GM18499 (cell line): ENCODE data around the gene CHD3.
"Not testable (repeated sequence)": the region's sequence is repeated elsewhere in the genome, so short reads cannot be mapped to it uniquely, and the experiment has no call there.

Experiments
- ATAC-seq: cut with Tn5 transposase; IDR thresholded peaks from one replicate; pipeline ENCODE4 v1.9.1; 2021; ENCODE audit warnings: moderate number of reproducible peaks; ENCODE audit not compliant: insufficient read depth, unreplicated experiment

The CHD3 gene

GRCh38 chr17:7849751-7850504, 38.7 kb upstream of the CHD3 start:
- no peak for ATAC-seq

GRCh38 chr17:7850701-7851437, 37.7 kb upstream of the CHD3 start:
- no peak for ATAC-seq

GRCh38 chr17:7851438-7852261, 36.9 kb upstream of the CHD3 start:
- ATAC-seq = peak; percentile 63

DNA sequence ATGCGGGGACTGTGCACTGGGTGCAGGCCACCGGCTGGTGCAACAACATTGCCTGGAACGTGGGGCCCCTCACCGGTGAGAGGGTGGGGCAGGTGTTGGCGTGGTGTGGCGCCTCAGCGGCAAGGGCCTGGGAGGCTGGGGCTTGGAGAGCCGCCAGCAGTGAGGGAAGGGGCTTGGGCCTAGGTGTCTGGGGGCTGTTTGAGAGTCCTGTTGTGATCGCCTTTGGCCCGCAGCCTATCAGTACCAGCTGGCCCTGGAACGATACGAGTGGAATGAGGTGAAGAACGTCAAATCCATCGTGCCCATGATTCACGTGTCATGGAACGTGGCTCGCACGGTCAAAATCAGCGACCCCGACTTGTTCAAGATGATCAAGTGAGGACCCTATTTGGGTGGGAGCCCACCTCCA, 36.3 kb upstream of the CHD3 start:
- ATAC-seq = no peak

DNA sequence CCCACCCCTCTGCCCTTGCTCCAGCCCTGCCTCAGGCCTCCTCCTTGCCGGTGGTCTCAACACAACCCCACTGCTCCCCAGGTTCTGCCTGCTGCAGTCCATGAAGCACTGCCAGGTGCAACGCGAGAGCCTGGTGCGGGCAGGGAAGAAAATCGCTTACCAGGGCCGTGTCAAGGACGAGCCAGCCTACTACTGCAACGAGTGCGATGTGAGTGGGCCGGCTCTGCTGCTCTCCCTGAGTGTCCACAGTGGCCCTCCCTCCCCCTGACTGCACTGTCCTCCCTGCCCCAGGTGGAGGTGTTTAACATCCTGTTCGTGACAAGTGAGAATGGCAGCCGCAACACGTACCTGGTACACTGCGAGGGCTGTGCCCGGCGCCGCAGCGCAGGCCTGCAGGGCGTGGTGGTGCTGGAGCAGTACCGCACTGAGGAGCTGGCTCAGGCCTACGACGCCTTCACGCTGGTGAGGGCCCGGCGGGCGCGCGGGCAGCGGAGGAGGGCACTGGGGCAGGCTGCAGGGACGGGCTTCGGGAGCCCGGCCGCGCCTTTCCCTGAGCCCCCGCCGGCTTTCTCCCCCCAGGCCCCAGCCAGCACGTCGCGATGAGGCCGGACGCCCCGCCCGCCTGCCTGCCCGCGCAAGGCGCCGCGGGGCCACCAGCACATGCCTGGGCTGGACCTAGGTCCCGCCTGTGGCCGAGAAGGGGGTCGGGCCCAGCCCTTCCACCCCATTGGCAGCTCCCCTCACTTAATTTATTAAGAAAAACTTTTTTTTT, 35.5 kb upstream of the CHD3 start:
- no peak for ATAC-seq

DNA sequence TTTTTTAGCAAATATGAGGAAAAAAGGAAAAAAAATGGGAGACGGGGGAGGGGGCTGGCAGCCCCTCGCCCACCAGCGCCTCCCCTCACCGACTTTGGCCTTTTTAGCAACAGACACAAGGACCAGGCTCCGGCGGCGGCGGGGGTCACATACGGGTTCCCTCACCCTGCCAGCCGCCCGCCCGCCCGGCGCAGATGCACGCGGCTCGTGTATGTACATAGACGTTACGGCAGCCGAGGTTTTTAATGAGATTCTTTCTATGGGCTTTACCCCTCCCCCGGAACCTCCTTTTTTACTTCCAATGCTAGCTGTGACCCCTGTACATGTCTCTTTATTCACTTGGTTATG, 34.9 kb upstream of the CHD3 start:
- no peak for ATAC-seq

- ATAC-seq = no peak
Measured at GRCh38 chr17:7854078-7854777, 34.4 kb upstream of the CHD3 start.

GRCh38 chr17:7854851-7855659, 33.5 kb upstream of the CHD3 start, which contains the start of gene TMEM88:
TMEM88 (plus strand) TSS chr17:7855066; CDS start chr17:7855075, 9 bp downstream.
- no peak for ATAC-seq

GRCh38 chr17:7855660-7856010, 33.0 kb upstream of the CHD3 start:
- no peak for ATAC-seq

GRCh38 chr17:7856011-7856810, 32.4 kb upstream of the CHD3 start:
- ATAC-seq = no peak

- ATAC-seq = peak; percentile 52
Measured at GRCh38 chr17:7856811-7857712, 31.5 kb upstream of the CHD3 start, which contains the start of gene NAA38. NAA38 (minus strand) TSS chr17:7857559; CDS start chr17:7857463, 96 bp downstream.

DNA sequence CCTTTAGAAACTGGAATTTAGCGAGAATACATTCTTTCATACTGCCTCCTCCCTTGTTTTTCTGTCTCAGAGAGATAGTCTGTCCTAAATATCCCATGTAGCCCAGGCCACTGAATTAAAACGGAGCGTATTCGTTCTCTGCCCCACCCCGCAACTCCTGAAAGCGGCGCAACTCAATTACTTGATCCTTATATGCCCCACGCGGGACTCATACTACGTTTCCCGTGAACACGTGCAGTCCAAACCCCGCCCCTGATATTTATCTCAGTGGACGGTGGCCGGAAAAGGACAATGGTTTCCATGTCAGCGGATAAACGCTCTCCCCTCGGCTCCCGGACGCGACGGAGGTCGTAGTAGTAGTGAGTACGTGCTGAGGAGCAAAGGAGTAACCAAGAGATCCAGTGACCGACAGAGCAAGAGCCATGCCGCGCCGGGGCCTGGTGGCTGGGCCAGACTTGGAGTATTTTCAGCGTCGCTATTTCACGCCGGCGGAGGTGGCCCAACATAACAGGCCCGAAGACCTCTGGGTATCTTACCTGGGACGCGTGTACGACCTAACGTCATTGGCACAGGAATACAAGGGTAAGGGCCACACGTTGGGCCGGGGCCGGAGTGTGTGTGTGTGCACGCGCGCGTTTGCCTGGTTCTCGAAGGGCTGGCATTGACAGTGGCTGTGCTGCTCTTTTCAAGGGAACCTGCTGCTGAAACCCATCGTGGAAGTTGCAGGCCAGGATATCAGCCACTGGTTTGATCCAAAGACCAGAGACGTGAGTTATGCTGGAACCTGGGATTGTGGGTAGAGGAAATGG, 30.7 kb upstream of the CHD3 start, which contains the start of gene CYB5D1:
TSS of gene CYB5D1 (plus strand) at position 291 of the 809 bp plus-strand sequence. CDS start at position 423, 132 bp downstream.
- ATAC-seq = peak; percentile 21

GRCh38 chr17:7858522-7858810, 30.1 kb upstream of the CHD3 start:
- ATAC-seq = no peak

GRCh38 chr17:7859028-7859427, 29.6 kb upstream of the CHD3 start:
- no peak for ATAC-seq

GRCh38 chr17:7862692-7863437, 25.7 kb upstream of the CHD3 start:
- no peak for ATAC-seq

DNA sequence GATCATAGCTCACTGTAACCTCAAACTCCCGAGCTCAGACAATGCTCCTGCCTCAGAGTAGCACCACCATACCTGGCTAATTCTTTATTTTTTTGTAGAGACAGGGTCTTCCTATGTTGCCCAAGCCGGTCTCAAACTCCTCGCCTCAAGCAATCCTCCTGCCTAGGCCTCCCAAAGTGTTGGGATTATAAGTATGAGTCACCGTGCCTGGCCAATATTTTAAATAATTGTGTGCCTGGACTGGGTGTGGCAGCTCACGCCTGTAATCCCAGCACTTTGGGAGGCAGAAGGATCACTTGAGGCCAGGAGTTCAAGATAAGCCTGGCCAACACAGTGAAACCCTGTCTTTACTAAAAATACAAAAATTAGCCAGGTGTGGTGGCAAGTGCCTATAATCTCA, 24.2 kb upstream of the CHD3 start:
- not testable (repeated sequence) for ATAC-seq
